ENCODE results near the gene DGKI.

DNA sequence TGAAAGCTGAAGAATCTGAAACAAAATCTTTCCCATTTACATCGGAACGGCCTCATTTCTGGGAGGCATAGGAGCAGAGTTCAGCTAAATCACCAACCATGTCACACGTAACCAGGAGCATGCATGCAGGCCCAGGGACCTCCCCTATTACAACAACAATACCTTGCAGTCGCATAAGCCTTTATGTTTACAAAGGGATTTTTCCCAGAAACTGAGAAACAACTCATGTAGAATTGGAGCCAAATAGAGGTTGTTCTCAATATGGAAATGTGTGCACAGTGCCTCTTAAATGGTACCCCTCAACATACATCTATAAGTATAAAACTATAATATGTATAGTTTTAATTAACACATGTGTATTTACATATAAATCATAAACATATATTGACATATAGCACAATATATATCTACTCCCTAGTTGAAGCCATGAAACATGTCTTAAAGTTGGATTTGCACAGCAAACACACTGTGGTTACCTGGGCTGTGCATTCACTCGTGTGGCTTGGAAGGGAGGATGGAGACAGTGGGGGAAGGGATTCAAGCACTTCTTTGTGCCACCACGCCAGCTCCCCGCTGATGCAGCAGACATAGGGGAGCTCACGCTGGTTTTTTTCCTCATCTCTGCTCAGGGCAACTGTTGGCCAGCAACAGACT lies 35.0 kb upstream of the DGKI start:
- TF ChIP-seq, protein P1, sequence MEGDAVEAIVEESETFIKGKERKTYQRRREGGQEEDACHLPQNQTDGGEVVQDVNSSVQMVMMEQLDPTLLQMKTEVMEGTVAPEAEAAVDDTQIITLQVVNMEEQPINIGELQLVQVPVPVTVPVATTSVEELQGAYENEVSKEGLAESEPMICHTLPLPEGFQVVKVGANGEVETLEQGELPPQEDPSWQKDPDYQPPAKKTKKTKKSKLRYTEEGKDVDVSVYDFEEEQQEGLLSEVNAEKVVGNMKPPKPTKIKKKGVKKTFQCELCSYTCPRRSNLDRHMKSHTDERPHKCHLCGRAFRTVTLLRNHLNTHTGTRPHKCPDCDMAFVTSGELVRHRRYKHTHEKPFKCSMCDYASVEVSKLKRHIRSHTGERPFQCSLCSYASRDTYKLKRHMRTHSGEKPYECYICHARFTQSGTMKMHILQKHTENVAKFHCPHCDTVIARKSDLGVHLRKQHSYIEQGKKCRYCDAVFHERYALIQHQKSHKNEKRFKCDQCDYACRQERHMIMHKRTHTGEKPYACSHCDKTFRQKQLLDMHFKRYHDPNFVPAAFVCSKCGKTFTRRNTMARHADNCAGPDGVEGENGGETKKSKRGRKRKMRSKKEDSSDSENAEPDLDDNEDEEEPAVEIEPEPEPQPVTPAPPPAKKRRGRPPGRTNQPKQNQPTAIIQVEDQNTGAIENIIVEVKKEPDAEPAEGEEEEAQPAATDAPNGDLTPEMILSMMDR (conservative IDR thresholded peaks at IDR 0.05; ENCODE audit: low read depth in 2 of 2): no peak
- TF ChIP-seq EZH2 (IDR thresholded peaks at IDR 0.05; ENCODE audit: low read depth, unreplicated experiment) (no peak), POLR2AphosphoS5 (IDR thresholded peaks at IDR 0.05; ENCODE audit: low read depth) (no peak), EZH2phosphoT487 (IDR thresholded peaks at IDR 0.05; ENCODE audit: unreplicated experiment) (no peak), NANOG (IDR thresholded peaks at IDR 0.05; ENCODE audit: borderline replicate concordance) (no peak)
- TF ChIP-seq, protein P2, sequence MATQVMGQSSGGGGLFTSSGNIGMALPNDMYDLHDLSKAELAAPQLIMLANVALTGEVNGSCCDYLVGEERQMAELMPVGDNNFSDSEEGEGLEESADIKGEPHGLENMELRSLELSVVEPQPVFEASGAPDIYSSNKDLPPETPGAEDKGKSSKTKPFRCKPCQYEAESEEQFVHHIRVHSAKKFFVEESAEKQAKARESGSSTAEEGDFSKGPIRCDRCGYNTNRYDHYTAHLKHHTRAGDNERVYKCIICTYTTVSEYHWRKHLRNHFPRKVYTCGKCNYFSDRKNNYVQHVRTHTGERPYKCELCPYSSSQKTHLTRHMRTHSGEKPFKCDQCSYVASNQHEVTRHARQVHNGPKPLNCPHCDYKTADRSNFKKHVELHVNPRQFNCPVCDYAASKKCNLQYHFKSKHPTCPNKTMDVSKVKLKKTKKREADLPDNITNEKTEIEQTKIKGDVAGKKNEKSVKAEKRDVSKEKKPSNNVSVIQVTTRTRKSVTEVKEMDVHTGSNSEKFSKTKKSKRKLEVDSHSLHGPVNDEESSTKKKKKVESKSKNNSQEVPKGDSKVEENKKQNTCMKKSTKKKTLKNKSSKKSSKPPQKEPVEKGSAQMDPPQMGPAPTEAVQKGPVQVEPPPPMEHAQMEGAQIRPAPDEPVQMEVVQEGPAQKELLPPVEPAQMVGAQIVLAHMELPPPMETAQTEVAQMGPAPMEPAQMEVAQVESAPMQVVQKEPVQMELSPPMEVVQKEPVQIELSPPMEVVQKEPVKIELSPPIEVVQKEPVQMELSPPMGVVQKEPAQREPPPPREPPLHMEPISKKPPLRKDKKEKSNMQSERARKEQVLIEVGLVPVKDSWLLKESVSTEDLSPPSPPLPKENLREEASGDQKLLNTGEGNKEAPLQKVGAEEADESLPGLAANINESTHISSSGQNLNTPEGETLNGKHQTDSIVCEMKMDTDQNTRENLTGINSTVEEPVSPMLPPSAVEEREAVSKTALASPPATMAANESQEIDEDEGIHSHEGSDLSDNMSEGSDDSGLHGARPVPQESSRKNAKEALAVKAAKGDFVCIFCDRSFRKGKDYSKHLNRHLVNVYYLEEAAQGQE (IDR thresholded peaks at IDR 0.05; ENCODE audit: unreplicated experiment): no peak
- TF ChIP-seq, protein P3, sequence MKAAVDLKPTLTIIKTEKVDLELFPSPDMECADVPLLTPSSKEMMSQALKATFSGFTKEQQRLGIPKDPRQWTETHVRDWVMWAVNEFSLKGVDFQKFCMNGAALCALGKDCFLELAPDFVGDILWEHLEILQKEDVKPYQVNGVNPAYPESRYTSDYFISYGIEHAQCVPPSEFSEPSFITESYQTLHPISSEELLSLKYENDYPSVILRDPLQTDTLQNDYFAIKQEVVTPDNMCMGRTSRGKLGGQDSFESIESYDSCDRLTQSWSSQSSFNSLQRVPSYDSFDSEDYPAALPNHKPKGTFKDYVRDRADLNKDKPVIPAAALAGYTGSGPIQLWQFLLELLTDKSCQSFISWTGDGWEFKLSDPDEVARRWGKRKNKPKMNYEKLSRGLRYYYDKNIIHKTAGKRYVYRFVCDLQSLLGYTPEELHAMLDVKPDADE (IDR thresholded peaks at IDR 0.05): no peak

All from GM23338 (cell line).